GM12891 (cell line): ENCODE data around the gene KRT35.

ENCODE experiments used
- POLR2A ChIP-seq: IDR thresholded peaks from 2 replicates; pipeline ENCODE4 v1.6.1; 2011; ENCODE audit warnings: low read depth, low read length, control low read depth
- POLR2AphosphoS5 ChIP-seq: IDR thresholded peaks from 2 replicates; pipeline ENCODE4 v1.6.1; 2011; ENCODE audit warnings: low read depth, low read length, control low read depth

DNA sequence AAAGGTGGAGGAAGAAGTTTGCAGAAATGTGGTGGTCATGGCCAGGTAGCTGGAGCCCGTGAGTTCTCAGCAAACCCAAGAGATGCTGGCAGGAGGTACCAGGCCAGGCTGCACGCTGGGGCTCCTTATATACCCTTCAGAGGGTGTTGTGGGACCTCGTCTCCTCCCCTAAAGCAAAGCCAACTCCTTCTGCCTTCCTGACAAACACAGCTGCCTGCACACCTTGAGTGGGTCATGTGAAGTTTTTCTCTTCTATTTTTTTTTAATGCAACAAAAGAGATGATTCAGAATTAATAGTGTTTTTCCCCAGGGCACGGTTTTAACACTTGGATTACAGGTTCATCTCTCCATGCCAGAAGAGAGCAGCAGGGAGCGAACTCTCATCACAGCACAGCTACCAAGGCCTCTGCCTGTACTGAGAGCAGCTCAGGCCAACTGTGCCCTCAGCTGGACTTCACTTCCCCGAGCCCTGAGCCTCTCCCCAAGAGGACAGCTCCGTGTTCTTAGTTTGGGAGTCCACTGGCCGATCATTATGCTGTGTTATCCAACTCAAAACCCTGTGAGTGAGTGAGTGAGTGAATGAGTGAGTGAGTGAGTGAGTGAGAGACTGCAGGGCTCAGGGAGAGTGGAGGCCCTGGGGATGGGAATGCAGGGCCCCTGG lies 38.0 kb upstream of the KRT35 start, which contains the start of gene KRT15:
- TF ChIP-seq POLR2A (no peak), POLR2AphosphoS5 (no peak)
